Panc1 (cell line): ENCODE results near the gene COPZ2. TPM values are rescaled to one million over a fixed set of nuclear protein-coding genes. Genes with fewer than 3 reads are reported as not detected.

Experiments used
- ATAC-seq: fragments of 200-7000 bp; cut with Tn5 transposase; 2 replicates; pipeline ENCODE4 v1.9.1; 2020; ENCODE audit warnings: mild to moderate bottlenecking, moderate library complexity
- BruUV-seq: library from RNA; stranded (reverse); fragments of 400-500 nt; replicated peaks from 2 replicates; lab custom pipeline; 2021; lab: Mats Ljungman, UMichigan
- CTCF ChIA-PET: fragments of 300-600 bp; sonication (Branson Sonifier 250); formaldehyde crosslinking; loops from one replicate; lab custom pipeline; 2022; ENCODE audit warnings: antibody characterized with exemption; lab: Charles Lee
- POLR2A ChIA-PET: fragments of 300-600 bp; sonication (Branson Sonifier 250); formaldehyde crosslinking; loops from one replicate; lab custom pipeline; 2022; ENCODE audit warnings: antibody characterized with exemption; lab: Charles Lee
- DNase-seq: peaks from one replicate; pipeline ENCODE4 v3.0.0-alpha.2; 2010; ENCODE audit warnings: low read depth, low spot score
- H3K27ac ChIP-seq: 2 replicates; pipeline ENCODE4 v1.5.1; 2011; ENCODE audit warnings: mild to moderate bottlenecking, low read length, inconsistent platforms
- H3K27me3 ChIP-seq: fragments of 200-500 bp; sonication (Bioruptor generic); 2 replicates; pipeline ENCODE4 v1.6.0; 2014; ENCODE audit warnings: low read length, inconsistent platforms; ENCODE audit not compliant: control insufficient read depth, insufficient read depth
- H3K36me3 ChIP-seq: fragments of 200-500 bp; sonication (Bioruptor generic); 2 replicates; pipeline ENCODE4 v1.5.1; 2014; ENCODE audit warnings: inconsistent platforms, mild to moderate bottlenecking, low read length, moderate library complexity; ENCODE audit not compliant: control insufficient read depth, insufficient read depth
- H3K4me1 ChIP-seq: 2 replicates; pipeline ENCODE4 v1.5.1; 2011; ENCODE audit warnings: inconsistent platforms, mild to moderate bottlenecking, low read length, moderate library complexity; ENCODE audit not compliant: control insufficient read depth, insufficient read depth
- H3K4me3 ChIP-seq, 2 experiments: 2 replicates each; pipeline ENCODE4 v1.5.1; 2011 to 2012; ENCODE audit warnings: low read depth in 2 of 2, low read length in 2 of 2, mild to moderate bottlenecking in 2 of 2, inconsistent platforms in 1 of 2, moderate library complexity in 1 of 2
- H3K9me3 ChIP-seq: fragments of 200-500 bp; sonication (Bioruptor generic); 2 replicates; pipeline ENCODE4 v1.5.1; 2014; ENCODE audit warnings: low read depth, mild to moderate bottlenecking, inconsistent platforms, low read length, moderate library complexity; ENCODE audit not compliant: control insufficient read depth, insufficient read depth
- POLR2AphosphoS5 ChIP-seq: IDR thresholded peaks from 2 replicates; pipeline ENCODE4 v1.6.1; 2012; ENCODE audit warnings: mild to moderate bottlenecking, low read depth, low read length, moderate library complexity
- SIN3A ChIP-seq: IDR thresholded peaks from 2 replicates; pipeline ENCODE4 v1.6.1; 2012; ENCODE audit warnings: low read depth, mild to moderate bottlenecking, low read length, moderate library complexity, borderline replicate concordance; ENCODE audit not compliant: insufficient read depth
- TCF7L2 ChIP-seq: IDR thresholded peaks from 2 replicates; pipeline ENCODE4 v1.6.1; 2011; ENCODE audit warnings: mild to moderate bottlenecking, low read depth, low read length, inconsistent platforms
- in situ Hi-C: cut with HindIII; loops from 2 replicates; pipeline ENCODE4 v1.10.0; 2016; ENCODE audit warnings: low sequenced_read_pairs, low pct_unique_long_range_greater_than_20kb
- intact Hi-C: fragments of 100-400 bp; cut with micrococcal nuclease; formaldehyde crosslinking; loops from one replicate; pipeline ENCODE4 v1.10.0; 2022; ENCODE audit not compliant: unreplicated experiment
- total RNA-seq: library from RNA; stranded (reverse); gene quantifications from one replicate; pipeline ENCODE4 v1.2.1, GENCODE V29; 2021; ENCODE audit not compliant: unreplicated experiment
- TF ChIP-seq, protein P1 (sequence below), 2 experiments: IDR thresholded peaks; 2 replicates each; pipeline ENCODE4 v1.6.1; 2011 to 2012; ENCODE audit warnings: low read depth in 2 of 2, control low read depth in 1 of 2, low read length in 1 of 2, mild to moderate bottlenecking in 1 of 2, moderate library complexity in 1 of 2; ENCODE audit not compliant: insufficient read depth in 1 of 2
- TF ChIP-seq, protein P2 (sequence below): fragments of 450-650 bp; IDR thresholded peaks from 2 replicates; pipeline ENCODE4 v1.5.1; 2017; ENCODE audit warnings: mild to moderate bottlenecking

COPZ2 gene
- total RNA-seq, 1 experiment from 2014 or later = 5.4 TPM

DNA sequence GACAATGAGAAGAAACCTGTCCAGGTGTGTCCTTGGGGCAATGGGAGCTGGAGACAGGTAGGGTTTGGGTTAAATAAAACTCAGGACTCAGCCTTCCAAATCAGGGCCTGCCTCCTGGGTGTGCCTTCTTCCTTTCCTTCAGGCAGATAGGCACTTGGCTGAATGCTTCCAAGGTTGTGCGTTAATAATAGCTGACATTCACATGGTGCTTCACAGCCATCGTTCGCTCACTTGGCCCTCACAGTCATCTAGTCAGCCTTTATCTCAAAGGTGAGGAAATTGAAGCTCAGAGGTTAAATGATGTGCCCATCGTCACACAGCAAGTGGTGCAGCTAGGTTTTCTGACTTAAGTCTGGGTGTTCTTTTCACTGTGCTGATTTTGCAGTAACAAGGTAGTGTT is 20.0 kb upstream of the COPZ2 start:
- ChIA-PET POLR2A (interaction anchor here (0.6 kb wide), 2 partner anchors 9 to 10 kb away, joined by 4 to 5 read pairs; partner anchors contain the start of gene NFE2L1), CTCF (interaction anchor here (1.4 kb wide), 1 partner anchor 10 kb away, joined by 3 read pairs; the partner anchor contains the start of gene NFE2L1)
- Histone ChIP-seq H3K9me3 (no peaks in the 10 kb centered on the region), H3K36me3 (peaks cover 7% of the 10 kb centered on the region), H3K27ac (no peak overlapping the region), H3K4me3 (no peak overlapping the region), H3K4me1 (peaks cover 30% of the 10 kb centered on the region), H3K27me3 (no peaks in the 10 kb centered on the region)
- DNase-seq = no peak
- TF ChIP-seq, protein P1, sequence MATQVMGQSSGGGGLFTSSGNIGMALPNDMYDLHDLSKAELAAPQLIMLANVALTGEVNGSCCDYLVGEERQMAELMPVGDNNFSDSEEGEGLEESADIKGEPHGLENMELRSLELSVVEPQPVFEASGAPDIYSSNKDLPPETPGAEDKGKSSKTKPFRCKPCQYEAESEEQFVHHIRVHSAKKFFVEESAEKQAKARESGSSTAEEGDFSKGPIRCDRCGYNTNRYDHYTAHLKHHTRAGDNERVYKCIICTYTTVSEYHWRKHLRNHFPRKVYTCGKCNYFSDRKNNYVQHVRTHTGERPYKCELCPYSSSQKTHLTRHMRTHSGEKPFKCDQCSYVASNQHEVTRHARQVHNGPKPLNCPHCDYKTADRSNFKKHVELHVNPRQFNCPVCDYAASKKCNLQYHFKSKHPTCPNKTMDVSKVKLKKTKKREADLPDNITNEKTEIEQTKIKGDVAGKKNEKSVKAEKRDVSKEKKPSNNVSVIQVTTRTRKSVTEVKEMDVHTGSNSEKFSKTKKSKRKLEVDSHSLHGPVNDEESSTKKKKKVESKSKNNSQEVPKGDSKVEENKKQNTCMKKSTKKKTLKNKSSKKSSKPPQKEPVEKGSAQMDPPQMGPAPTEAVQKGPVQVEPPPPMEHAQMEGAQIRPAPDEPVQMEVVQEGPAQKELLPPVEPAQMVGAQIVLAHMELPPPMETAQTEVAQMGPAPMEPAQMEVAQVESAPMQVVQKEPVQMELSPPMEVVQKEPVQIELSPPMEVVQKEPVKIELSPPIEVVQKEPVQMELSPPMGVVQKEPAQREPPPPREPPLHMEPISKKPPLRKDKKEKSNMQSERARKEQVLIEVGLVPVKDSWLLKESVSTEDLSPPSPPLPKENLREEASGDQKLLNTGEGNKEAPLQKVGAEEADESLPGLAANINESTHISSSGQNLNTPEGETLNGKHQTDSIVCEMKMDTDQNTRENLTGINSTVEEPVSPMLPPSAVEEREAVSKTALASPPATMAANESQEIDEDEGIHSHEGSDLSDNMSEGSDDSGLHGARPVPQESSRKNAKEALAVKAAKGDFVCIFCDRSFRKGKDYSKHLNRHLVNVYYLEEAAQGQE (IDR thresholded peaks at IDR 0.05; ENCODE audit: insufficient read depth in 1 of 2, low read depth in 2 of 2, low read length in 1 of 2) = no peak
- no peak for TF ChIP-seq TCF7L2
- TF ChIP-seq SIN3A = no peak
- no peak for TF ChIP-seq POLR2AphosphoS5
- TF ChIP-seq, protein P2, sequence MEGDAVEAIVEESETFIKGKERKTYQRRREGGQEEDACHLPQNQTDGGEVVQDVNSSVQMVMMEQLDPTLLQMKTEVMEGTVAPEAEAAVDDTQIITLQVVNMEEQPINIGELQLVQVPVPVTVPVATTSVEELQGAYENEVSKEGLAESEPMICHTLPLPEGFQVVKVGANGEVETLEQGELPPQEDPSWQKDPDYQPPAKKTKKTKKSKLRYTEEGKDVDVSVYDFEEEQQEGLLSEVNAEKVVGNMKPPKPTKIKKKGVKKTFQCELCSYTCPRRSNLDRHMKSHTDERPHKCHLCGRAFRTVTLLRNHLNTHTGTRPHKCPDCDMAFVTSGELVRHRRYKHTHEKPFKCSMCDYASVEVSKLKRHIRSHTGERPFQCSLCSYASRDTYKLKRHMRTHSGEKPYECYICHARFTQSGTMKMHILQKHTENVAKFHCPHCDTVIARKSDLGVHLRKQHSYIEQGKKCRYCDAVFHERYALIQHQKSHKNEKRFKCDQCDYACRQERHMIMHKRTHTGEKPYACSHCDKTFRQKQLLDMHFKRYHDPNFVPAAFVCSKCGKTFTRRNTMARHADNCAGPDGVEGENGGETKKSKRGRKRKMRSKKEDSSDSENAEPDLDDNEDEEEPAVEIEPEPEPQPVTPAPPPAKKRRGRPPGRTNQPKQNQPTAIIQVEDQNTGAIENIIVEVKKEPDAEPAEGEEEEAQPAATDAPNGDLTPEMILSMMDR = no peak
- intact Hi-C loops (no loop called here), in situ Hi-C loops (no loop called here)
- ATAC-seq = no peak
- no TSS peak for BruUV-seq

DNA sequence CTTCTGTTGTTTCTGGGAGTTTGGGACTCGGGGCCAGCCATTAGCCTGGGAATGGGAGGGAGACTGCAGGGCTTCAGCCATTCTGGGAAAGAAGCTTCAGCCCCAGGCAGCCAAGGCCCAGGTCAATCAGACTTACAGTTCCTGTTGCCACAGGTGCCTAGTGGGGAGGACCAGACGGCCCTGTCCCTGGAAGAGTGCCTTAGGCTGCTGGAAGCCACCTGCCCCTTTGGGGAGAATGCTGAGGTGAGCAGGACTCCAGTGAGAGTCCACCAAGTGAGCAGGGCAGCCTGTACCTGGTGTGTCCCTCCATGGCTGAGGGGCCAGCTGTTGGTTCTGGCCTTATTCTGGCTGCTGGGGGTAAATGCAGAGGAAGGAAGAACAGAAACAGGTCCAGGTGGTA is 19.3 kb upstream of the COPZ2 start:
- H3K36me3 ChIP-seq = peaks cover 9% of the 10 kb centered on the region
- no peak for ATAC-seq
- POLR2A ChIA-PET = interaction anchor here (0.6 kb wide), 1 partner anchor 541 kb away, joined by 5 read pairs; no protein-coding TSS in a partner anchor
- H3K27me3 ChIP-seq = no peaks in the 10 kb centered on the region
- CTCF ChIA-PET = no interaction called here
- in situ Hi-C loops (no loop called here), intact Hi-C loops (no loop called here)
- no TSS peak for BruUV-seq
- peaks cover 37% of the 10 kb centered on the region for H3K4me1 ChIP-seq
- no peaks in the 10 kb centered on the region for H3K9me3 ChIP-seq
- H3K27ac ChIP-seq = no peak overlapping the region
- no peak overlapping the region for H3K4me3 ChIP-seq
- DNase-seq = no peak
- no peak for TF ChIP-seq SIN3A
- TF ChIP-seq TCF7L2 = no peak
- TF ChIP-seq, protein P1 (IDR thresholded peaks at IDR 0.05; ENCODE audit: insufficient read depth in 1 of 2, low read depth in 2 of 2, low read length in 1 of 2) = no peak
- TF ChIP-seq, protein P2 = no peak
- TF ChIP-seq POLR2AphosphoS5 = 0 out of 2 replicates have a peak, but pooled peaks have one; percentile 19
